RWPE1 (cell line): ENCODE results near the gene MTNR1B.
A peak's percentile ranks its signal among the peaks of the same experiment; 100 is the strongest.

Experiments used
- CTCF ChIA-PET: fragments of 350-600 bp; sonication (Branson Sonifier 250); formaldehyde crosslinking; extraction: SDS; loops from one replicate; lab custom pipeline; 2021; lab: Yijun Ruan, JAX
- POLR2A ChIA-PET: fragments of 400-600 bp; formaldehyde crosslinking; extraction: SDS; loops from one replicate; lab custom pipeline; 2020; ENCODE audit warnings: antibody characterized with exemption; ENCODE audit not compliant: low non-redundant PET; lab: Yijun Ruan, JAX
- DNase-seq: peaks from one replicate; pipeline ENCODE4 v3.0.0; 2012; ENCODE audit warnings: low spot score
- H3K27ac ChIP-seq: fragments of 450-650 bp; 2 replicates; pipeline ENCODE4 v1.5.1; 2017
- CTCF ChIP-seq: fragments of 450-650 bp; conservative IDR thresholded peaks from 2 replicates; pipeline ENCODE4 v1.5.1; 2017; ENCODE audit warnings: low read depth, mild to moderate bottlenecking

The MTNR1B gene

GRCh38 chr11:92969634-92970347 is at the start of gene MTNR1B:
TSS of gene MTNR1B (plus strand) at chr11:92969651. CDS start at chr11:92969726, 75 bp downstream.
- TF ChIP-seq CTCF, result no peak
- no peak within 1 kb of the TSS for H3K27ac ChIP-seq
- DNase-seq, result no peak
- POLR2A ChIA-PET, result interaction anchor here (0.6 kb wide), 1 partner anchor 208 kb away, joined by 3 read pairs; no protein-coding TSS in a partner anchor
- CTCF ChIA-PET, result no interaction called here

GRCh38 chr11:92920331-92920730 is 49.1 kb upstream of the MTNR1B start:
- DNase-seq, result no peak
- ChIA-PET POLR2A (no interaction called here), CTCF (no interaction called here)
- no peak for TF ChIP-seq CTCF
- H3K27ac ChIP-seq, result no peak overlapping the region

- no peak for TF ChIP-seq CTCF
- no peak overlapping the region for H3K27ac ChIP-seq
- ChIA-PET CTCF (no interaction called here), POLR2A (no interaction called here)
- DNase-seq, result no peak
These were observed 46.7 kb upstream of the MTNR1B start for GRCh38 chr11:92922731-92923130.

- CTCF ChIA-PET, result no interaction called here
- no peak for TF ChIP-seq CTCF
- no peak overlapping the region for H3K27ac ChIP-seq
- DNase-seq, result no peak
- POLR2A ChIA-PET, result no interaction called here
These were observed 40.2 kb upstream of the MTNR1B start for GRCh38 chr11:92929246-92929645.

GRCh38 chr11:92929653-92930052 is 39.8 kb upstream of the MTNR1B start:
- no peak for TF ChIP-seq CTCF
- no peak overlapping the region for H3K27ac ChIP-seq
- ChIA-PET CTCF (no interaction called here), POLR2A (no interaction called here)
- DNase-seq, result no peak

- H3K27ac ChIP-seq, result no peak overlapping the region
- ChIA-PET CTCF (no interaction called here), POLR2A (no interaction called here)
- DNase-seq, result peak; percentile 9
- TF ChIP-seq CTCF, result no peak
These were observed 37.6 kb upstream of the MTNR1B start for GRCh38 chr11:92931746-92932422.
